ENCODE measurements around the gene TP53BP1. TPM values are rescaled to one million over a fixed set of nuclear protein-coding genes. Genes with fewer than 3 reads are reported as not detected.

TP53BP1 gene
- total and polyA plus RNA-seq, 2 experiments from 2014 or later: 16.6 to 46.8 TPM

DNA sequence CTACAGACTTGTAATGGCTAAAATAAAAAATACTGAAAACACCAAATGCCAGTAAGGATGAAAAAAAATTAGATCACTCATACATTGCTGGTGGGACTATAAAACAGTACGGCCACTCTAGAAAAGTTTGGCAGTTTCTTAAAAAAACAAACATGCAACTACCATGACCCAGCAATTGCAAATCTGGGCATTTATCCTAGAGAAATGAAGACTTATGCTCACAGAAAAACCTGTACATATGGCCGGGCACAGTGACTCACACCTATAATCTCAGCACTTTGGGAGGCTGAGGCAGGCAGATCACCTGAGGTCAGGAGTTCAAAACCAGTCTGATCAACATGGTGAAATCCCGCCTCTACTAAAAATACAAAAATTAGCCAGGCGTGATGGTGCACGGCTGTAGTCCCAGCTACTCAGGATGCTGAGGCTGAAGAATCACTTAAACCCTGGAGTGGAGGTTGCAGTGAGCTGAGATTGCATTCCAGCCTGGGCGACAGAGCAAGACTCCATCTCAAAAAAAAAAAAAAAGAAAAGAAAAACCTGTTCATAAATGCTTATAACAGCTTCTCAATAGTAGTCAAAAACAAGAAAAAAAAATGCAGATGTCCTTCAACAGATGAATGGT lies 5.6 kb downstream of the TP53BP1 start:
- H3K79me2 ChIP-seq: peaks cover 29% of the 10 kb centered on the region

DNA sequence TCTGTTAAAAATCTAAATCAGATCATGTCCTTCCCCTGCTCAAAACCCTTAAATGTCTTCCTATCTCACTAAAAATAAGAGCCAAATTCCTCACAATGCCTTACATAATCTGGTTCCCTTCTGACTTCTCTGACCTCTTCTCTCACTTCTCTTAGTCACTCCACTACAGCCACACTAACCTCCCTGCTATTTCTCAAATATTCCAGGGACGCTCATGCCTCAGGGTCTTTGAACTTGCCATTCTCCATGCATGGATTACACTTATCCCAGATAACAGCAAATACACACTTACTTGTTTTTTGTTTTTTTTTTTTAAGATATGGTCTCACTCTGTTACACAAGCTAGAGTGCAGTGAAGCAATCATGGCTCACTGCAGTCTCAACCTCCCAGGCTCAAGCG lies 8.5 kb downstream of the TP53BP1 start:
- H3K9me2 ChIP-seq (replicated peaks; ENCODE audit: insufficient read depth): no peaks in the 10 kb centered on the region
- H3K9me3 ChIP-seq (ENCODE audit: low read depth): no peaks in the 10 kb centered on the region
- H2AFZ ChIP-seq: no peak overlapping the region
- H3K36me3 ChIP-seq (replicated peaks; ENCODE audit: insufficient read depth, low read depth): no peaks in the 10 kb centered on the region
- no peaks in the 10 kb centered on the region for H3K4me1 ChIP-seq (ENCODE audit: insufficient read depth)
- no peaks in the 10 kb centered on the region for H3K27me3 ChIP-seq
- 95% methylated on average over 2 of the region's 2 CpGs for WGBS (ENCODE audit: low lambda C conversion rate, missing lambda C conversion rate)
- H3K4me3 ChIP-seq: no peak overlapping the region
- H4K20me1 ChIP-seq (ENCODE audit: insufficient read depth, poor library complexity, severe bottlenecking): no peaks in the 10 kb centered on the region
- no peak overlapping the region for H3K4me2 ChIP-seq
- DNase-seq (ENCODE audit: low spot score): no peak
- H3K27ac ChIP-seq: no peak overlapping the region
- TF ChIP-seq EZH2 (IDR thresholded peaks at IDR 0.05; ENCODE audit: borderline replicate concordance): no peak
- H3K79me2 ChIP-seq: peaks cover 13% of the 10 kb centered on the region

More for the DNA sequence above, 5.6 kb downstream of the TP53BP1 start:
- no peak for DNase-seq (ENCODE audit: low spot score)
- Histone ChIP-seq H3K4me2 (no peak overlapping the region), H3K36me3 (replicated peaks; ENCODE audit: insufficient read depth, low read depth) (no peaks in the 10 kb centered on the region), H2AFZ (no peak overlapping the region), H3K9me2 (replicated peaks; ENCODE audit: insufficient read depth) (no peaks in the 10 kb centered on the region), H3K4me3 (no peak overlapping the region), H4K20me1 (ENCODE audit: insufficient read depth, poor library complexity, severe bottlenecking) (no peaks in the 10 kb centered on the region), H3K4me1 (ENCODE audit: insufficient read depth) (peaks cover 6% of the 10 kb centered on the region), H3K27me3 (no peaks in the 10 kb centered on the region), H3K27ac (no peak overlapping the region), H3K9me3 (ENCODE audit: low read depth) (no peaks in the 10 kb centered on the region)
- TF ChIP-seq, protein P1, sequence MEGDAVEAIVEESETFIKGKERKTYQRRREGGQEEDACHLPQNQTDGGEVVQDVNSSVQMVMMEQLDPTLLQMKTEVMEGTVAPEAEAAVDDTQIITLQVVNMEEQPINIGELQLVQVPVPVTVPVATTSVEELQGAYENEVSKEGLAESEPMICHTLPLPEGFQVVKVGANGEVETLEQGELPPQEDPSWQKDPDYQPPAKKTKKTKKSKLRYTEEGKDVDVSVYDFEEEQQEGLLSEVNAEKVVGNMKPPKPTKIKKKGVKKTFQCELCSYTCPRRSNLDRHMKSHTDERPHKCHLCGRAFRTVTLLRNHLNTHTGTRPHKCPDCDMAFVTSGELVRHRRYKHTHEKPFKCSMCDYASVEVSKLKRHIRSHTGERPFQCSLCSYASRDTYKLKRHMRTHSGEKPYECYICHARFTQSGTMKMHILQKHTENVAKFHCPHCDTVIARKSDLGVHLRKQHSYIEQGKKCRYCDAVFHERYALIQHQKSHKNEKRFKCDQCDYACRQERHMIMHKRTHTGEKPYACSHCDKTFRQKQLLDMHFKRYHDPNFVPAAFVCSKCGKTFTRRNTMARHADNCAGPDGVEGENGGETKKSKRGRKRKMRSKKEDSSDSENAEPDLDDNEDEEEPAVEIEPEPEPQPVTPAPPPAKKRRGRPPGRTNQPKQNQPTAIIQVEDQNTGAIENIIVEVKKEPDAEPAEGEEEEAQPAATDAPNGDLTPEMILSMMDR (IDR thresholded peaks at IDR 0.05; ENCODE audit: poor library complexity): no peak
- TF ChIP-seq EZH2phosphoT487 (IDR thresholded peaks at IDR 0.05; ENCODE audit: low read depth, severe bottlenecking, unreplicated experiment): no peak
- no peak for TF ChIP-seq EZH2 (IDR thresholded peaks at IDR 0.05; ENCODE audit: borderline replicate concordance)
- 96% methylated on average over 6 of the region's 6 CpGs for WGBS (ENCODE audit: low lambda C conversion rate, missing lambda C conversion rate)

- 87% methylated on average over 4 of the region's 4 CpGs for WGBS (ENCODE audit: low lambda C conversion rate, missing lambda C conversion rate)
- H3K9me3 ChIP-seq (ENCODE audit: low read depth): no peaks in the 10 kb centered on the region
- H3K9me2 ChIP-seq (replicated peaks; ENCODE audit: insufficient read depth): no peaks in the 10 kb centered on the region
These were observed 9.4 kb downstream of the TP53BP1 start for GRCh38 chr15:43483297-43484128.

More at GRCh38 chr15:43483297-43484128, 9.4 kb downstream of the TP53BP1 start:
- H3K4me2 ChIP-seq: no peak overlapping the region
- no peak overlapping the region for H3K27ac ChIP-seq
- H3K4me1 ChIP-seq (ENCODE audit: insufficient read depth): no peaks in the 10 kb centered on the region
- no peak for TF ChIP-seq EZH2phosphoT487 (IDR thresholded peaks at IDR 0.05; ENCODE audit: low read depth, severe bottlenecking, unreplicated experiment)
- TF ChIP-seq, protein P1 (IDR thresholded peaks at IDR 0.05; ENCODE audit: poor library complexity): peak; percentile 43
- DNase-seq (ENCODE audit: low spot score): no peak
- H4K20me1 ChIP-seq (ENCODE audit: insufficient read depth, poor library complexity, severe bottlenecking): no peaks in the 10 kb centered on the region
- H3K79me2 ChIP-seq: peaks cover 9% of the 10 kb centered on the region
- H2AFZ ChIP-seq: no peak overlapping the region
- no peaks in the 10 kb centered on the region for H3K27me3 ChIP-seq
- H3K4me3 ChIP-seq: no peak overlapping the region
- H3K36me3 ChIP-seq (replicated peaks; ENCODE audit: insufficient read depth, low read depth): no peaks in the 10 kb centered on the region
